HG02885 (cell line): Measurements from ENCODE around the gene GPR149.

Experiments used
- ATAC-seq: cut with Tn5 transposase; IDR thresholded peaks from one replicate; pipeline ENCODE4 v1.9.1; 2021; ENCODE audit warnings: mild to moderate bottlenecking; ENCODE audit not compliant: unreplicated experiment, poor library complexity

The GPR149 gene

GRCh38 chr3:154349223-154349622, 80.8 kb downstream of the GPR149 start:
- no peak for ATAC-seq

- ATAC-seq = no peak
Observed at GRCh38 chr3:154345422-154346122, 84.4 kb downstream of the GPR149 start.

- no peak for ATAC-seq
Observed at GRCh38 chr3:154338570-154338969, 91.4 kb downstream of the GPR149 start.

GRCh38 chr3:154338008-154338407, 92.0 kb downstream of the GPR149 start:
- ATAC-seq = no peak

- peak; percentile 68 for ATAC-seq
Observed at GRCh38 chr3:154334973-154335420, 95.0 kb downstream of the GPR149 start.

GRCh38 chr3:154327871-154328270, 102.1 kb downstream of the GPR149 start:
- ATAC-seq = no peak

- ATAC-seq = no peak
Observed at GRCh38 chr3:154324919-154325318, 105.1 kb downstream of the GPR149 start.

- ATAC-seq = peak; percentile 95
Observed at GRCh38 chr3:154323891-154324738, 105.9 kb downstream of the GPR149 start, which contains the start of gene DHX36. Gene DHX36 (minus strand): TSS chr3:154324487. CDS start chr3:154324416, 71 bp downstream.

- ATAC-seq = no peak
Observed at GRCh38 chr3:154316974-154317767, 112.8 kb downstream of the GPR149 start.

- ATAC-seq = no peak
Observed at GRCh38 chr3:154314152-154314551, 115.8 kb downstream of the GPR149 start.

GRCh38 chr3:154310840-154311239, 119.2 kb downstream of the GPR149 start:
- no peak for ATAC-seq

- ATAC-seq = no peak
Observed at GRCh38 chr3:154307363-154307762, 122.6 kb downstream of the GPR149 start.

GRCh38 chr3:154304936-154305335, 125.1 kb downstream of the GPR149 start:
- ATAC-seq = no peak

GRCh38 chr3:154304116-154304786, 125.7 kb downstream of the GPR149 start:
- no peak for ATAC-seq

- no peak for ATAC-seq
Observed at GRCh38 chr3:154301561-154301960, 128.4 kb downstream of the GPR149 start.

GRCh38 chr3:154294016-154294415, 136.0 kb downstream of the GPR149 start:
- ATAC-seq = no peak

GRCh38 chr3:154290187-154290586, 139.8 kb downstream of the GPR149 start:
- ATAC-seq = no peak
